ENCODE results near the gene PEX14.

PEX14 gene

DNA sequence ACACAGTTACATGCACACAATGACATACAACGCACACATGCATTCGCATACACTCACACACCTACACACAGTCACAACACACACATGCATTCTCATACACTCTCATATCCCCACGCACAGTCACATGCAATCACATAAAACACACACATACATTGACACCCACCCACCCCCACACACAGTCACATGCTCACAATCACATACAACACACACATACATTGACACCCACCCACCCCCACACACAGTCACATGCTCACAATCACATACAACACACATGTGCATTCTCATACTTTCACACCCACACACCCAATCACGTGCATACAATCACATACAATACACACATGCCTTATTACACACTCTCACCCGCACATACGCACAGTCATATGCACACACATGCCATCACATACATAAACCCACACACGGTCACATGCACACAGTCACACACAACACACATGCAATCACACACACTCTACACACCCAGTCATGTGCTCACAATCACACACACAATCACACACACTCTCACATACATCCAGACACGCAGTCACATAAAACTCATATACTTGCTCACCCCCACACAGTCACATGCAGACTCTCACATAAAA lies 187.4 kb downstream of the PEX14 start:
- Histone ChIP-seq H3K9me3 (ENCODE audit: low read length) (no peaks in the 10 kb centered on the region), H3K36me3 (ENCODE audit: insufficient read depth, low read length) (no peaks in the 10 kb centered on the region), H2AFZ (ENCODE audit: low read depth, low read length) (no peak overlapping the region), H3K4me3 (ENCODE audit: low read length) (no peak overlapping the region), H3K27me3 (ENCODE audit: insufficient read depth, low read length) (no peaks in the 10 kb centered on the region), H3K4me1 (ENCODE audit: insufficient read depth, low read length) (peaks cover 22% of the 10 kb centered on the region)

DNA sequence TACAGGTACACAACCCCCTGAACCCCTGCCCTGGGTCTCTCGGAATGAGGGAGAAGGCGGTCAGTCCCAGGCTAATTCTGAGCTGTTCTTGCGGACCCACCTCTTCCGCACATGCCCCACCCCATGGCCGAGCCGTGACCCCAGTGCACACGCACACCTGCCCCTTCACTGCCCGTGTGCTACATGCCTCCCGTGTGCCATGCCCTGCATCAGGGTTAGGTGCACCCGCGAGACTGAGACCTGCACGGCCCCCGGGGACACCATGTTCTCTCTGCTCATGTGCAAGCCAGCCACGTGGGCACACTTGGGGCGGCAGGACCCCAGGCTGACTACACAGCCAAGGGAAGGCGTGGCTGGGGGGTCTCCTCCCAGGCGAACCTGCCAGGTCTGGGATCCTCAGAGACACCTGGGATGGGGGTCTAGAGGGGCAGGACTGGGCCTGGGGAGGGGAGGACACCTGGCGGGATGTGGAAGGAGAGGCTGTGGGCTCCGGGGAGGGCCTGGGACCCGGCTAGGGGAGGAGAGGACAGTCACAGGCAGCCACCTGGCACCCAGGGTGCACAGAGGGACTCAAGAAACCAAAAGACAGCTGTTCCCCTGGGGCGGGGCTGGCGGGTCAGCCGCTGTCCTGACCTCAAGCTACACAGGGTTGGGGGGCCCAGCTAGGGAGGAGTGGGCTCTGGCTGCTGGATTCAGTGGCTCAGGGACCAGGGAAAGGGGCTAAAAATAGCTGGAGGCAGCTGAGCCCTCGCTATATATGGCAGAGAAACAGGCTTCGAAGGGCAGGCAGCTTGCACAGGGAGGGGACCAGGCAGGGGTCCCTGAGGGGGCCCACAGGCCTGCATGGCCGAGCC lies 188.3 kb downstream of the PEX14 start:
- H3K4me3 ChIP-seq (ENCODE audit: low read length): no peak overlapping the region
- peaks cover 29% of the 10 kb centered on the region for H3K4me1 ChIP-seq (ENCODE audit: insufficient read depth, low read length)
- H3K9me3 ChIP-seq (ENCODE audit: low read length): no peaks in the 10 kb centered on the region
- no peaks in the 10 kb centered on the region for H3K27me3 ChIP-seq (ENCODE audit: insufficient read depth, low read length)
- H2AFZ ChIP-seq (ENCODE audit: low read depth, low read length): peak overlapping the region; percentile 28
- no peaks in the 10 kb centered on the region for H3K36me3 ChIP-seq (ENCODE audit: insufficient read depth, low read length)

DNA sequence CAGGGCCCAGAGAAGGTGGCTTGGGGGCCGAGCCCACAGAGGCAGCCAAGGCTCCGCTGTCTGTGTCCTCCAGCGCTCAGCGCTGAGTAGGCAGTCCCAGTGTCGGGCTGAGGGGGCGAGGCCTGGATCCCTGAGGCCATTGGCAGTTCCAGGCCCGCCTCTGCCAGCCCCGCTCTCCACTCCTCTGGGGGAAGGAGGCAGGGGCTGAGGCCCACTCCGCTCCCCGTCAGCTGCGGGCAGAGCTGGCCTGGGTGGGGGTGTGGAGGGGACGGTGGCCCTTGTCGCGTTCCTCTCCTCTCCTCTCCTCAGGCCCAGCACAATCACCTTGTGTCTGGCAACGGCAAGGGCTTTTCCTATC lies 188.9 kb downstream of the PEX14 start:
- Histone ChIP-seq H3K4me3 (ENCODE audit: low read length) (no peak overlapping the region), H3K4me1 (ENCODE audit: insufficient read depth, low read length) (peaks cover 35% of the 10 kb centered on the region), H3K9me3 (ENCODE audit: low read length) (no peaks in the 10 kb centered on the region), H3K36me3 (ENCODE audit: insufficient read depth, low read length) (no peaks in the 10 kb centered on the region), H2AFZ (ENCODE audit: low read depth, low read length) (peak overlapping the region; percentile 28), H3K27me3 (ENCODE audit: insufficient read depth, low read length) (no peaks in the 10 kb centered on the region)

DNA sequence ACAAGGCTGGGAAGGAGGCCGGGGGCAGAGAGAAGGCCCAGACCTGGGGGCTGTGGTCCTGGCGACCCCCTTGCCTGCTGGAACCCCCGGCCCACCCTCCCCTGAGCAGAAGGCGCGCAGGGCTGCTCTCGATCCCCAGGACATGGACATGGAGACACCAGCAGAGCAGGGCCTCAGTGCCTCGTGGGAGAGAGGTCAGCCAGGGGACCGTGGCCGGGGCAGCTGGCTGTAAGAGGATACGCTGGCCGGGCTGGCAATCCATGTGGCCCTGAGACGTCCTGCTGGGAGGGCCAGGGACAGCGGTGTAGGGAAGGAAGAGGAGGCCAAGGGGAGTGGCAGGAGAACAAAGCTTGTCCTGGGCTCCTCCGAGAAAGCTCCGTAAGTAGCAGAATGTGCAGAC lies 189.5 kb downstream of the PEX14 start:
- no peak overlapping the region for H2AFZ ChIP-seq (ENCODE audit: low read depth, low read length)
- H3K36me3 ChIP-seq (ENCODE audit: insufficient read depth, low read length): no peaks in the 10 kb centered on the region
- no peaks in the 10 kb centered on the region for H3K9me3 ChIP-seq (ENCODE audit: low read length)
- peaks cover 36% of the 10 kb centered on the region for H3K4me1 ChIP-seq (ENCODE audit: insufficient read depth, low read length)
- H3K27me3 ChIP-seq (ENCODE audit: insufficient read depth, low read length): no peaks in the 10 kb centered on the region
- H3K4me3 ChIP-seq (ENCODE audit: low read length): no peak overlapping the region

DNA sequence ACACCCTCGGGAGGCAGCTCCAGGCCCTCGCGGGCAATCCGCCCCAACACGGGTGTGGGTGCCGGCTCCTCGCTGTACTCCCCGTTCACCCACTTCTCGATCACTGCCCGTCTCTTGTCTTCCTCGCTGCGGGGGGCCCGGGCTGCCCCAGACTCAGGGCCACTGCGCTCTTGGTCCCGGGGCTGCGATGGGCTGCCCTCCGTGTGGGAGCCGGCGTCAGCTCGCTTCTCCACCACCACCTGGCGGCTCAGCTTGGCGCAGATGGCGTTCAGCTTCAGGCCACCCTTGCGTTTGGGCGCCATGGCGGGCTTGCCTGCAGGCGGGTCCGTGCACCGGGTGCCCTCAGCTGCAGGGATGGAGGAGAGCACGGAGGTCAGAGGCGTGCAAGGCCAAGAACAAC lies 190.5 kb downstream of the PEX14 start:
- no peaks in the 10 kb centered on the region for H3K9me3 ChIP-seq (ENCODE audit: low read length)
- no peak overlapping the region for H2AFZ ChIP-seq (ENCODE audit: low read depth, low read length)
- no peaks in the 10 kb centered on the region for H3K36me3 ChIP-seq (ENCODE audit: insufficient read depth, low read length)
- no peak overlapping the region for H3K4me3 ChIP-seq (ENCODE audit: low read length)
- H3K27me3 ChIP-seq (ENCODE audit: insufficient read depth, low read length): no peaks in the 10 kb centered on the region
- peaks cover 38% of the 10 kb centered on the region for H3K4me1 ChIP-seq (ENCODE audit: insufficient read depth, low read length)

DNA sequence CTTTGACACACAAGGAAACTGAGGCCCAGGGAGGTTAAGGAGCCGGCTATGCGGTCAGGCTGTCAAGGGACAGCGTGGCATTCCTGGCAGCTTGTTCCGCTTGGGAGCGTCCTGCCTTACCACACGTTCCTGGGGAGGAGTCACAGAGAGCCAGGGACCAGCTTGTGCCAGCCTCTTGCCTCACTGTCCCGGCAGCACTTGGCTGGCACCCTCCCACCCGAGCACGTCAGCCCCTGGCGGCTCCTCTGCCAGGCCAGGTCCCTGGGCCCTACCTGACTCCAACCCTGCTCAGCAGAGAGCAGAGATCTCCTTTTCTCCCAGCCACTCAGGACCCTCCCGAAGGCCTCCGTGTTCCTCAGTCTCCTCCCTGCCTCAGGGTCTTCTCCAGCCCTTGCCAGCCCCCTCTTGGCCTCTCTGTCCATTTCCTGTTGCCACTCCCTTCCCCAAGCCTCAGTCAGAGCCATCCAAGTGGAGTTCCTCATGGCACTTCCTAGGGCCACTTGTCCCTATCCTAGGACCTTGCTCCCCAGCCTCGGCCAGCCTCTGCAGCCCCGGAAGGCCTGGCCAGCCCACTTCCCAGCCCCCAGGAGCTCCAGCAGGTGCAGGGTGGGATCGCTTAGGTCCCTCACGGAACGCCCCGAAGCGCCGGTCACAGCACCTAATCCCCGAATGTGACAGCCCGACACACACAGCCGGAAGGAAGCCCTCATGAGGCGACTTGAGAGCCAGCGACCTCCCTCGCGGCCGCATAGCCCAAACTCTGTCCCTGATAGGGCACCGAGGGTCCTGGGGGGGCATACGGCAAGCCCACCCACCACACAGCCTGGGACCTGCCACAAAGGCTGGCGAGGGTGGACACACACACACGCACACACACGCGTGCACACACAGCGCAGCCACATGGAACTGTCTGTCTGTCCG lies 191.4 kb downstream of the PEX14 start:
- H3K4me3 ChIP-seq (ENCODE audit: low read length): no peak overlapping the region
- H3K4me1 ChIP-seq (ENCODE audit: insufficient read depth, low read length): peaks cover 47% of the 10 kb centered on the region
- no peak overlapping the region for H2AFZ ChIP-seq (ENCODE audit: low read depth, low read length)
- no peaks in the 10 kb centered on the region for H3K36me3 ChIP-seq (ENCODE audit: insufficient read depth, low read length)
- no peaks in the 10 kb centered on the region for H3K27me3 ChIP-seq (ENCODE audit: insufficient read depth, low read length)
- no peaks in the 10 kb centered on the region for H3K9me3 ChIP-seq (ENCODE audit: low read length)

DNA sequence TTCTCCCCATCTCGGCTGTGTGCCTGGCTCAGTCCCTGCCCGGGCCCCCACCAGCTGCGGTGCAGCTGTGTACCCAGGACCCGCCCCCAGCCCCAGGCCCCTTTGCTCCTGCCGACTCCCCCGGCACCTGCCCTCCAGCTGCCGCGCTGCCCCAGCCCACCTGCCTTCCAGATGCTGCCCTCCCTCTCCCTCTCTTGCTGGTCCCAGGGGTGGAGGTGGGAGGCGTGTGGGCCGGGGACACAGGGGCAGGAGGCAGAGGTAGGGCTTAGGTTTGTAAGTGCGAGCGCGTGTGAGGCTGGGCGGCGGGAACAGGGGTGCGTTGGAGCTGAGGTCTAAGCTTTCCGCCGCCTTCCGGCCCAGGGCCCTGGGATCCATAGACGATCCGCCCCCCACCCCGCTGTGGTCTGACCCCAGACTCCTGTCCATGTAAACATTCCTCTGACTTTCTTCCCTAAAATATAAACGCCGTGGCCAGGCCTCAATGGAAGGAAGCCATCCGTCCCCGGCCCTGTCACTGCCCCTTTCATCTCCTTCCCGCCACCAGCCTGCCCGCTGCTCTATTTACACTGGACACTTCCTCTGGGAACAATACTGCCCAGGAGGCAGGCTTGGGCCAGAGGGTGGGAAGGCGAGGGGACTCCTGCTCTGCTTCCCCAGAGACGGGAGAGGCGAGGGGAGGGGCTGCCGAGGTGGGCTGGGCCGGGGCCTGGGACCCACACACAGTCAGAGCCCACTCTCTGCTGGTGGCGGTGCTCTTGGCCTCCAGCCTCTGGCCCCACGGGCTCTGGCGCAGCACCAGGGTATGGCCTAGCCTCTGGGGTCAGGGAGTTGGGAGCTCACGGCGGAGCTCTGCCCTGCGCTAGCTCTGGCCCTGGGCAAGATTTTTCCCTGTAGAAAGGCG lies 193.4 kb downstream of the PEX14 start:
- Histone ChIP-seq H3K27me3 (ENCODE audit: insufficient read depth, low read length) (no peaks in the 10 kb centered on the region), H2AFZ (ENCODE audit: low read depth, low read length) (no peak overlapping the region), H3K9me3 (ENCODE audit: low read length) (no peaks in the 10 kb centered on the region), H3K4me1 (ENCODE audit: insufficient read depth, low read length) (peaks cover 58% of the 10 kb centered on the region), H3K4me3 (ENCODE audit: low read length) (no peak overlapping the region), H3K36me3 (ENCODE audit: insufficient read depth, low read length) (no peaks in the 10 kb centered on the region)

DNA sequence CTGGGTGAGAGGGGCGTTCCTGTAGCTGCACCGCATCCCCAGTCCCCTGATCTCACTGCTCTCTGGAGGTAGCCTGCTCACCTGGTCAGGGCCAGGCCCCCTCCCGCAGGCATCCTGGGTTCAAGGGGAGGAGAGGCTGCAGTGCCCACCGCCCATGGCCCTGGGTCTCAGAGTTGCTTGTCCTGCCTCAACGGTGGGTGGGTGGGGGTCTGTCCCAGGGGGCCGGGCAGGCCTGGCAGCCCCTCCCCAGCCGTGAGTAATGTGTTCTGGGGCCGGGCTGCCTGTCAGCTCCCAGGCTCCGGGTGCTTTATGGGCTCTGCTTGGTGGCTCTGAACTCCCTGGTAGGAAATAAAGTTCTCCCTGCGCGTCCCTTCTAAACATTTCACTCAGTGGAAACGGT lies 194.8 kb downstream of the PEX14 start:
- Histone ChIP-seq H3K4me1 (ENCODE audit: insufficient read depth, low read length) (peaks cover 52% of the 10 kb centered on the region), H2AFZ (ENCODE audit: low read depth, low read length) (no peak overlapping the region), H3K9me3 (ENCODE audit: low read length) (no peaks in the 10 kb centered on the region), H3K27me3 (ENCODE audit: insufficient read depth, low read length) (no peaks in the 10 kb centered on the region), H3K4me3 (ENCODE audit: low read length) (no peak overlapping the region), H3K36me3 (ENCODE audit: insufficient read depth, low read length) (no peaks in the 10 kb centered on the region)

DNA sequence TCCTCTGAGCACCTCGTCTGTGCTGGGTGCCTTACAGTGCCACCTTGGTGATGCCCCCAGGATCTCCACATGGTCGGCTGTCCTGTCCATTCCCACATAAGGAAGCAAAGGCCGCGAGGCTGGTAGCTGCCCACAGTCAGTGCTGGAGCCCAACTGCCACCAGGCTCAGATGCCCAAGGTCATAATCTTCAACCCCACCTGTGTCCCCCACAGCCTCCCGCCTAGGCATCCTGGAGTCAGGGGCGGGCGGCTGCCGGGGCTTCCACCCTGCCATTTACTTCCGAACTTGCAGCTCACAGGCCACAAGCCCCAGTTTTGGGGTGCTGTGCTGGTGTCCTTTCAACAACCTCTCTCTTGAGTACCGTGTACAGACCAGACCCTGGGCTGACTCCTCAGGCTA lies 195.4 kb downstream of the PEX14 start:
- no peaks in the 10 kb centered on the region for H3K27me3 ChIP-seq (ENCODE audit: insufficient read depth, low read length)
- no peak overlapping the region for H2AFZ ChIP-seq (ENCODE audit: low read depth, low read length)
- peaks cover 50% of the 10 kb centered on the region for H3K4me1 ChIP-seq (ENCODE audit: insufficient read depth, low read length)

DNA sequence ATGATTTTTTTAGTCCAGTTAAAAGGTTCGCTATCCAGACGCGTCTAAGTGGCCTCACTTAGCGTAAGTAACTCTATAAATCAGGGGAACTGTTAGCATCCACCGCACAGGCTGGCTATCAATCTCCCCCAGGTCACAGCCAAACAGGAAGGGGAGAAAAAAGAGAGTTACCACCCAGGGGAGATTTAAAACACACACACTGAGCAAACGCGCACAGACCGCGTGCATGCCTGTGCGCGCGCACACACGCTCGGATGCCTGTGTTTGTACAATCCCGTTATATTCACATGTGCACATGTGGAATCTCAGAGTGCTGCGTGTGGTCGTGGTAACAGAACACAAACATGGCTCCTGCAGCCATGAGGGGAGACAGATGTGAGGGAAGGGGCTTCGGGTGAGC lies 196.3 kb downstream of the PEX14 start:
- peaks cover 51% of the 10 kb centered on the region for H3K4me1 ChIP-seq (ENCODE audit: insufficient read depth, low read length)
- no peaks in the 10 kb centered on the region for H3K36me3 ChIP-seq (ENCODE audit: insufficient read depth, low read length)
- H2AFZ ChIP-seq (ENCODE audit: low read depth, low read length): no peak overlapping the region
- H3K27me3 ChIP-seq (ENCODE audit: insufficient read depth, low read length): no peaks in the 10 kb centered on the region
- H3K4me3 ChIP-seq (ENCODE audit: low read length): no peak overlapping the region
- H3K9me3 ChIP-seq (ENCODE audit: low read length): no peaks in the 10 kb centered on the region

More for the DNA sequence above, 195.4 kb downstream of the PEX14 start:
- no peaks in the 10 kb centered on the region for H3K9me3 ChIP-seq (ENCODE audit: low read length)
- H3K4me3 ChIP-seq (ENCODE audit: low read length): no peak overlapping the region
- no peaks in the 10 kb centered on the region for H3K36me3 ChIP-seq (ENCODE audit: insufficient read depth, low read length)

DNA sequence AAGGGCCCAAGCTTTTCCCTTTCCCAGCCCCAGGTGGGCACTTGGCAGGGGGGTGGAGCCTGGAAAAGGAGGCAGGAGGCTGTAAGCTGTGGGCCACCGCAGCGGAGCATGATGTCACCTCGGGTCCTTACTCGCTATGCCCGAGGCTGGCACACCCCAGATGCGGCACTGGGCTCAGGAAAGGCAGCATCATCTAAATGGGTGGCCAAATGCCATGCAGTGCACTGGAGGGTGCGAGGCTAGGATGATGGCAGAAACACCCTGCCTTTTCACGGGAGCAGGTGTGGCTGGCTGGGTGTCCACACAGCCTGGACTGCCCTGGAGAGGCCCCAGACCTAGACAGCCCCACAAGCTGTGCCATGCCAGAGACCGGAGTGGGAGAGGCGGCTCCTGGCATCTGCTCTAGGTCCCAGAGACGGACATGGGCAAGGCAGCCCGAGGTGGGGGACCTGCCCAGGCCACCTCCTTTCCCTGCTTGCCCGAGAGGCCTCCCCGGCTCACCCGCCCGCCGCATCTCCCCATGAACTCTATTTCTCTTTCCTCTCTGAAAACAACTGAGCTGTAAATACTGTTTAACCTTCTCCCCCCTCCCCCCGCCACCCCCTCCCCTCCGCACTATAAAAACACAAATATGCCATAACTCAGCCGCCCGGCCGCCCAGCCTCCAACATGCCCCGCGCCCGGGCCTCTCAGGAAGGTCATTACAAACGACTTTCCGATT lies 197.0 kb downstream of the PEX14 start:
- no peak overlapping the region for H2AFZ ChIP-seq (ENCODE audit: low read depth, low read length)
- no peaks in the 10 kb centered on the region for H3K9me3 ChIP-seq (ENCODE audit: low read length)
- H3K4me3 ChIP-seq (ENCODE audit: low read length): no peak overlapping the region
- no peaks in the 10 kb centered on the region for H3K27me3 ChIP-seq (ENCODE audit: insufficient read depth, low read length)
- peaks cover 54% of the 10 kb centered on the region for H3K4me1 ChIP-seq (ENCODE audit: insufficient read depth, low read length)
- no peaks in the 10 kb centered on the region for H3K36me3 ChIP-seq (ENCODE audit: insufficient read depth, low read length)

Measured in neuron (in vitro differentiated cells).